ENCODE measurements around the gene ENPP1. TPM values are rescaled to one million over a fixed set of nuclear protein-coding genes. Genes with fewer than 3 reads are reported as not detected.

ENPP1 gene
- total RNA-seq, 1 experiment from 2014 or later, result 29.7 TPM

- TF ChIP-seq AR (CRISPR knock-in tag; IDR thresholded peaks at IDR 0.05), result no peak
- TF ChIP-seq CDX4 (CRISPR knock-in tag; IDR thresholded peaks at IDR 0.05; ENCODE audit: borderline replicate concordance), result no peak
- no peak for TF ChIP-seq JAZF1 (CRISPR knock-in tag; IDR thresholded peaks at IDR 0.05)
- TF ChIP-seq HMGXB4 (CRISPR knock-in tag; IDR thresholded peaks at IDR 0.05), result no peak
- no peak for TF ChIP-seq JUN (CRISPR knock-in tag; IDR thresholded peaks at IDR 0.05)
- no peak for TF ChIP-seq GRHL2 (CRISPR knock-in tag; IDR thresholded peaks at IDR 0.05; ENCODE audit: insufficient replicate concordance, severe bottlenecking)
- TF ChIP-seq TP53 (CRISPR knock-in tag; IDR thresholded peaks at IDR 0.05), result no peak
- no peak for TF ChIP-seq TEAD4 (CRISPR knock-in tag; IDR thresholded peaks at IDR 0.05)
- TF ChIP-seq SMAD4 (CRISPR knock-in tag; IDR thresholded peaks at IDR 0.05), result no peak
- TF ChIP-seq ZMAT4 (CRISPR knock-in tag; IDR thresholded peaks at IDR 0.05), result no peak
- TF ChIP-seq HMGA2 (CRISPR knock-in tag; IDR thresholded peaks at IDR 0.05), result no peak
- no peak for TF ChIP-seq USF1 (CRISPR knock-in tag; IDR thresholded peaks at IDR 0.05)
These were observed 12.5 kb upstream of the ENPP1 start (continued) for GRCh38 chr6:131795366-131795765.

GRCh38 chr6:131802347-131802746, 5.5 kb upstream of the ENPP1 start:
- no peak overlapping the region for H3K4me3 Mint-ChIP-seq
- POLR2A ChIA-PET, result no interaction called here
- TF ChIP-seq PRDM15 (CRISPR knock-in tag; IDR thresholded peaks at IDR 0.05) (no peak), ZNF425 (CRISPR knock-in tag; conservative IDR thresholded peaks at IDR 0.05) (no peak), MAX (CRISPR knock-in tag; IDR thresholded peaks at IDR 0.05) (no peak), USF2 (CRISPR knock-in tag; IDR thresholded peaks at IDR 0.05) (no peak), ATF2 (CRISPR knock-in tag; IDR thresholded peaks at IDR 0.05; ENCODE audit: borderline replicate concordance, low read depth) (no peak), HMGXB4 (CRISPR knock-in tag; IDR thresholded peaks at IDR 0.05) (no peak), ZNF423 (CRISPR knock-in tag; IDR thresholded peaks at IDR 0.05) (no peak), SOX15 (CRISPR knock-in tag; IDR thresholded peaks at IDR 0.05) (no peak)

More at GRCh38 chr6:131802347-131802746, 5.5 kb upstream of the ENPP1 start:
- Mint-ChIP-seq H3K4me1 (peaks cover 11% of the 10 kb centered on the region), H3K27me3 (ENCODE audit: low read depth) (peaks cover 35% of the 10 kb centered on the region), H3K36me3 (peaks cover 17% of the 10 kb centered on the region), H3K27ac (no peak overlapping the region), H3K9me3 (peaks cover 24% of the 10 kb centered on the region)
- CTCF ChIA-PET, result no interaction called here
- DNase-seq (ENCODE audit: low spot score), result no peak
- ATAC-seq, result no peak

Measured in WTC11 (cell line).